Measurements from ENCODE around the gene WIPF1.

Gene WIPF1

GRCh38 chr2:174570318-174570958 is 27.2 kb downstream of the WIPF1 start:
- H2AK5ac ChIP-seq (ENCODE audit: low read depth, low read length): no peak overlapping the region
- H3K36me3 ChIP-seq (replicated peaks in 1 of 2; ENCODE audit: control insufficient read depth in 2 of 2, insufficient read depth in 2 of 2, low read length in 2 of 2): peaks cover 6 to 83% of the 10 kb centered on the region in 2 donors
- H4K91ac ChIP-seq (ENCODE audit: low read depth, low read length, poor library complexity): no peak overlapping the region
- H2BK5ac ChIP-seq (ENCODE audit: low read length): no peak overlapping the region
- no peaks in the 10 kb centered on the region for H3K9me3 ChIP-seq (replicated peaks in 1 of 2; ENCODE audit: control insufficient read depth in 2 of 2, insufficient read depth in 1 of 2, low read depth in 1 of 2, low read length in 2 of 2)
- no peak overlapping the region for H3K23ac ChIP-seq (ENCODE audit: low read depth, low read length, poor library complexity)
- H3K4me2 ChIP-seq (ENCODE audit: insufficient read depth, low read length, poor library complexity, severe bottlenecking): no peak overlapping the region
- no peak overlapping the region for H3K27ac ChIP-seq (replicated peaks; ENCODE audit: low read length)
- H3K14ac ChIP-seq (ENCODE audit: low read length): no peak overlapping the region
- no peak overlapping the region for H2BK120ac ChIP-seq (ENCODE audit: low read depth, low read length)
- DNase-seq (ENCODE audit: low spot score): no peak
- H4K8ac ChIP-seq (ENCODE audit: low read depth, low read length): no peak overlapping the region
- no peaks in the 10 kb centered on the region for H3K27me3 ChIP-seq (ENCODE audit: control insufficient read depth in 3 of 3, insufficient read depth in 3 of 3, low read depth in 1 of 3, low read length in 3 of 3)
- WGBS, 2 donors (ENCODE audit: extremely low coverage in 2 of 2, insufficient read length in 2 of 2, insufficient replicate concordance in 1 of 2): no CpG with 5 or more reads among the region's 8 CpGs
- H2AFZ ChIP-seq (ENCODE audit: low read length): no peak overlapping the region
- H2BK12ac ChIP-seq (ENCODE audit: low read length): no peak overlapping the region
- H3K9ac ChIP-seq (ENCODE audit: low read depth, low read length, poor library complexity): no peak overlapping the region
- no peak overlapping the region for H2BK15ac ChIP-seq (ENCODE audit: low read length)
- H3K4me1 ChIP-seq (ENCODE audit: control insufficient read depth in 2 of 2, insufficient read depth in 1 of 2, low read depth in 1 of 2, low read length in 2 of 2): no peaks in the 10 kb centered on the region
- no peak overlapping the region for H3K4ac ChIP-seq (ENCODE audit: low read length)
- no peak overlapping the region for H3K18ac ChIP-seq (ENCODE audit: low read length)
- no peak overlapping the region for H3K4me3 ChIP-seq (ENCODE audit: low read length in 2 of 2)
- H3K79me1 ChIP-seq (ENCODE audit: low read depth, low read length): no peaks in the 10 kb centered on the region

GRCh38 chr2:174569678-174570077 is 27.9 kb downstream of the WIPF1 start:
- no peaks in the 10 kb centered on the region for H3K79me1 ChIP-seq (ENCODE audit: low read depth, low read length)
- H3K23ac ChIP-seq (ENCODE audit: low read depth, low read length, poor library complexity): no peak overlapping the region
- no peak overlapping the region for H3K9ac ChIP-seq (ENCODE audit: low read depth, low read length, poor library complexity)
- H3K27ac ChIP-seq (replicated peaks; ENCODE audit: low read length): no peak overlapping the region
- no peak overlapping the region for H2BK15ac ChIP-seq (ENCODE audit: low read length)
- no peaks in the 10 kb centered on the region for H3K9me3 ChIP-seq (replicated peaks in 1 of 2; ENCODE audit: control insufficient read depth in 2 of 2, insufficient read depth in 1 of 2, low read depth in 1 of 2, low read length in 2 of 2)
- WGBS, 2 donors (ENCODE audit: extremely low coverage in 2 of 2, insufficient read length in 2 of 2, insufficient replicate concordance in 1 of 2): no CpG with 5 or more reads among the region's 1 CpG
- no peak overlapping the region for H2BK120ac ChIP-seq (ENCODE audit: low read depth, low read length)
- no peak overlapping the region for H3K4me2 ChIP-seq (ENCODE audit: insufficient read depth, low read length, poor library complexity, severe bottlenecking)
- H4K91ac ChIP-seq (ENCODE audit: low read depth, low read length, poor library complexity): no peak overlapping the region
- H3K4me3 ChIP-seq (ENCODE audit: low read length in 2 of 2): no peak overlapping the region
- no peak overlapping the region for H2BK12ac ChIP-seq (ENCODE audit: low read length)
- no peak overlapping the region for H3K14ac ChIP-seq (ENCODE audit: low read length)
- H3K4ac ChIP-seq (ENCODE audit: low read length): no peak overlapping the region
- H4K8ac ChIP-seq (ENCODE audit: low read depth, low read length): no peak overlapping the region
- H3K36me3 ChIP-seq (replicated peaks in 1 of 2; ENCODE audit: control insufficient read depth in 2 of 2, insufficient read depth in 2 of 2, low read length in 2 of 2): peaks cover 6 to 79% of the 10 kb centered on the region in 2 donors
- no peak overlapping the region for H2AFZ ChIP-seq (ENCODE audit: low read length)
- no peak overlapping the region for H2AK5ac ChIP-seq (ENCODE audit: low read depth, low read length)
- H2BK5ac ChIP-seq (ENCODE audit: low read length): no peak overlapping the region
- H3K18ac ChIP-seq (ENCODE audit: low read length): no peak overlapping the region
- no peak for DNase-seq (ENCODE audit: low spot score)
- no peaks in the 10 kb centered on the region for H3K4me1 ChIP-seq (ENCODE audit: control insufficient read depth in 2 of 2, insufficient read depth in 1 of 2, low read depth in 1 of 2, low read length in 2 of 2)
- H3K27me3 ChIP-seq (ENCODE audit: control insufficient read depth in 3 of 3, insufficient read depth in 3 of 3, low read depth in 1 of 3, low read length in 3 of 3): no peaks in the 10 kb centered on the region

DNA sequence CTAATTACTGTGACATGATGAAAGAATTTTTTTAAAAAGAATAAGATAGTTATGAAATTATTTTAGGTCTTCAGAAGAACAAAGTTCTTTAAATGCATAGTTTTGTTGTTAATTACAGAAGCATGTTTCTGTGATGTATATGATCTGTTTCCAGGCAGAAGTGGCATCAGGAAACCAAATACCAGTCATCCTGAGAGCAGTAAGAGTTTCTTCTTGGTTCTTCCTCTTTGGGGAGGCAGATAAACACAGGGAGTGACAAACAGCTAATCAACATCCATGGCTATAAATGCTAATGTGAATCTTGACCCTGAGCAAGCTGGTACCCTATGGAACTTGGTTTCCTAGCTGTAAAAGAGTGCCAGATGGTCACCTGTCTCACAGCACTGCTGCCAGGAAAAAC is 29.2 kb downstream of the WIPF1 start:
- Histone ChIP-seq H3K79me1 (ENCODE audit: low read depth, low read length) (no peaks in the 10 kb centered on the region), H2BK120ac (ENCODE audit: low read depth, low read length) (no peak overlapping the region), H3K23ac (ENCODE audit: low read depth, low read length, poor library complexity) (no peak overlapping the region), H2BK15ac (ENCODE audit: low read length) (no peak overlapping the region), H2BK12ac (ENCODE audit: low read length) (no peak overlapping the region), H3K27ac (replicated peaks; ENCODE audit: low read length) (no peak overlapping the region), H3K4me3 (ENCODE audit: low read length in 2 of 2) (no peak overlapping the region), H3K18ac (ENCODE audit: low read length) (no peak overlapping the region), H3K9me3 (replicated peaks in 1 of 2; ENCODE audit: control insufficient read depth in 2 of 2, insufficient read depth in 1 of 2, low read depth in 1 of 2, low read length in 2 of 2) (no peaks in the 10 kb centered on the region), H3K36me3 (replicated peaks in 1 of 2; ENCODE audit: control insufficient read depth in 2 of 2, insufficient read depth in 2 of 2, low read length in 2 of 2) (peaks cover 6 to 79% of the 10 kb centered on the region in 2 donors), H2BK5ac (ENCODE audit: low read length) (no peak overlapping the region), H4K8ac (ENCODE audit: low read depth, low read length) (no peak overlapping the region), H3K4me1 (ENCODE audit: control insufficient read depth in 2 of 2, insufficient read depth in 1 of 2, low read depth in 1 of 2, low read length in 2 of 2) (no peaks in the 10 kb centered on the region), H3K9ac (ENCODE audit: low read depth, low read length, poor library complexity) (no peak overlapping the region), H4K91ac (ENCODE audit: low read depth, low read length, poor library complexity) (no peak overlapping the region), H2AFZ (ENCODE audit: low read length) (no peak overlapping the region), H3K27me3 (ENCODE audit: control insufficient read depth in 3 of 3, insufficient read depth in 3 of 3, low read depth in 1 of 3, low read length in 3 of 3) (no peaks in the 10 kb centered on the region), H3K14ac (ENCODE audit: low read length) (no peak overlapping the region), H2AK5ac (ENCODE audit: low read depth, low read length) (no peak overlapping the region), H3K4me2 (ENCODE audit: insufficient read depth, low read length, poor library complexity, severe bottlenecking) (no peak overlapping the region), H3K4ac (ENCODE audit: low read length) (no peak overlapping the region)
- no peak for DNase-seq (ENCODE audit: low spot score)

DNA sequence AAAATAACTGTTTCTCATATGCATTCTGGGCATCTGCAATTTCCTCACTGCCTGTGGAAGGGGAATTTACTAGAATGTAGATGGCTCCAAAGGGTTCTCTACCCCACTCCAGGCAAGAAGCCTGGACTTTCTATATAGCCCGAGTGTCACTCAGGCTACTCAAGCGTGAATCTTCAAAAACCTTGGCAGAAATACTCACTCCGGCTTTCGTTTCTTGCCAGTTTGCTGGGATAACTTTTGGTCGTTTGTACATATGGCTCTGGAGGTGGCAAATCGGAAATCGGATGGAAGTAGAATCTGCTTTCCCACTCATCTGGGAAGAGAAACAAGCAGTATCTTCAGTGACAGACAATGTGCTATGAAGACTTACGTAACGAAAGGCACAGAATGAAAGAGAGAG is 30.7 kb downstream of the WIPF1 start:
- Histone ChIP-seq H2BK15ac (ENCODE audit: low read length) (no peak overlapping the region), H3K4ac (ENCODE audit: low read length) (no peak overlapping the region), H3K18ac (ENCODE audit: low read length) (no peak overlapping the region), H3K4me3 (ENCODE audit: low read length in 2 of 2) (no peak overlapping the region), H3K9me3 (replicated peaks in 1 of 2; ENCODE audit: control insufficient read depth in 2 of 2, insufficient read depth in 1 of 2, low read depth in 1 of 2, low read length in 2 of 2) (no peaks in the 10 kb centered on the region), H3K27ac (replicated peaks; ENCODE audit: low read length) (no peak overlapping the region), H4K91ac (ENCODE audit: low read depth, low read length, poor library complexity) (no peak overlapping the region), H3K79me1 (ENCODE audit: low read depth, low read length) (no peaks in the 10 kb centered on the region), H2AK5ac (ENCODE audit: low read depth, low read length) (no peak overlapping the region), H3K4me2 (ENCODE audit: insufficient read depth, low read length, poor library complexity, severe bottlenecking) (no peak overlapping the region), H3K27me3 (ENCODE audit: control insufficient read depth in 3 of 3, insufficient read depth in 3 of 3, low read depth in 1 of 3, low read length in 3 of 3) (no peaks in the 10 kb centered on the region), H2BK12ac (ENCODE audit: low read length) (no peak overlapping the region), H3K14ac (ENCODE audit: low read length) (no peak overlapping the region), H3K9ac (ENCODE audit: low read depth, low read length, poor library complexity) (no peak overlapping the region), H2BK5ac (ENCODE audit: low read length) (no peak overlapping the region), H3K4me1 (ENCODE audit: control insufficient read depth in 2 of 2, insufficient read depth in 1 of 2, low read depth in 1 of 2, low read length in 2 of 2) (no peaks in the 10 kb centered on the region), H3K23ac (ENCODE audit: low read depth, low read length, poor library complexity) (no peak overlapping the region), H4K8ac (ENCODE audit: low read depth, low read length) (no peak overlapping the region), H2AFZ (ENCODE audit: low read length) (no peak overlapping the region), H3K36me3 (replicated peaks in 1 of 2; ENCODE audit: control insufficient read depth in 2 of 2, insufficient read depth in 2 of 2, low read length in 2 of 2) (peaks cover 4 to 84% of the 10 kb centered on the region in 2 donors), H2BK120ac (ENCODE audit: low read depth, low read length) (no peak overlapping the region)
- no CpG with 5 or more reads among the region's 9 CpGs for WGBS, 2 donors (ENCODE audit: extremely low coverage in 2 of 2, insufficient read length in 2 of 2, insufficient replicate concordance in 1 of 2)
- DNase-seq (ENCODE audit: low spot score): no peak

All from neuronal stem cell (in vitro differentiated cells).